Smooth muscle cell (in vitro differentiated cells): ENCODE measurements around the gene BHMT2. TPM values are rescaled to one million over a fixed set of nuclear protein-coding genes. Genes with fewer than 3 reads are reported as not detected.

Experiments used
- DNase-seq: peaks from one replicate; lab custom pipeline; 2025; ENCODE audit not compliant: unreplicated experiment; lab: John Stamatoyannopoulos, UW
- H2AFZ ChIP-seq: fragments of 200-600 bp; sonication (generic); 2 replicates; pipeline ENCODE4 v1.6.0; 2016; ENCODE audit warnings: antibody characterized with exemption, low read depth, mild to moderate bottlenecking
- H3F3A ChIP-seq: fragments of 200-600 bp; sonication (generic); 2 replicates; pipeline ENCODE4 v1.6.0; 2017; ENCODE audit warnings: antibody characterized with exemption, low read depth
- H3K27ac ChIP-seq: fragments of 200-600 bp; sonication (generic); 2 replicates; pipeline ENCODE4 v1.5.1; 2016; ENCODE audit warnings: low read depth, mild to moderate bottlenecking
- H3K27me3 ChIP-seq: fragments of 200-600 bp; sonication (generic); 2 replicates; pipeline ENCODE4 v1.6.1; 2016; ENCODE audit warnings: low read depth, mild to moderate bottlenecking
- H3K36me3 ChIP-seq: fragments of 200-600 bp; sonication (generic); 2 replicates; pipeline ENCODE4 v1.5.1; 2016; ENCODE audit warnings: low read depth
- H3K4me1 ChIP-seq: fragments of 200-600 bp; sonication (generic); 2 replicates; pipeline ENCODE4 v1.5.1; 2016; ENCODE audit warnings: low read depth
- H3K4me2 ChIP-seq: fragments of 200-600 bp; sonication (generic); 2 replicates; pipeline ENCODE4 v1.6.0; 2016; ENCODE audit warnings: mild to moderate bottlenecking
- H3K4me3 ChIP-seq: fragments of 200-600 bp; sonication (generic); 2 replicates; pipeline ENCODE4 v1.5.1; 2016; ENCODE audit warnings: mild to moderate bottlenecking
- H3K79me2 ChIP-seq: fragments of 200-600 bp; sonication (generic); 2 replicates; pipeline ENCODE4 v1.6.0; 2016; ENCODE audit warnings: low read depth, mild to moderate bottlenecking
- H3K9ac ChIP-seq: fragments of 200-600 bp; sonication (generic); 2 replicates; pipeline ENCODE4 v1.6.0; 2016; ENCODE audit warnings: low read depth
- H3K9me3 ChIP-seq: fragments of 200-600 bp; sonication (generic); replicated peaks from 2 replicates; pipeline ENCODE4 v1.5.1; 2016; ENCODE audit warnings: low read depth
- H4K20me1 ChIP-seq: fragments of 200-600 bp; sonication (generic); 2 replicates; pipeline ENCODE4 v1.6.0; 2016; ENCODE audit warnings: low read depth
- WGBS: methylation state at CpG from one replicate; pipeline ENCODE4 v1.1.7; 2016; ENCODE audit warnings: low lambda C conversion rate; 5-methylcytosine and 5-hydroxymethylcytosine counted together
- polyA plus RNA-seq: library from polyadenylated mRNA; unstranded; fragments of >200 nt; fragmentation: Nextera tagmentation; extraction: Ambion mirVana; gene quantifications from 2 replicates; pipeline ENCODE4 v1.2.1, GENCODE V29; 2016
- total RNA-seq: library from RNA; depleted of rRNA; stranded (reverse); fragments of >200 nt; gene quantifications from 2 replicates; pipeline ENCODE4 v1.2.3, GENCODE V29; 2014
- TF ChIP-seq, protein P1 (sequence below): fragments of 200-600 bp; sonication (generic); IDR thresholded peaks from 2 replicates; pipeline ENCODE4 v1.5.1; 2017; ENCODE audit warnings: borderline replicate concordance, mild to moderate bottlenecking, antibody characterized with exemption; ENCODE audit not compliant: insufficient read depth, poor library complexity, severe bottlenecking

Gene BHMT2
- total and polyA plus RNA-seq, 2 experiments from 2014 or later: not detected

DNA sequence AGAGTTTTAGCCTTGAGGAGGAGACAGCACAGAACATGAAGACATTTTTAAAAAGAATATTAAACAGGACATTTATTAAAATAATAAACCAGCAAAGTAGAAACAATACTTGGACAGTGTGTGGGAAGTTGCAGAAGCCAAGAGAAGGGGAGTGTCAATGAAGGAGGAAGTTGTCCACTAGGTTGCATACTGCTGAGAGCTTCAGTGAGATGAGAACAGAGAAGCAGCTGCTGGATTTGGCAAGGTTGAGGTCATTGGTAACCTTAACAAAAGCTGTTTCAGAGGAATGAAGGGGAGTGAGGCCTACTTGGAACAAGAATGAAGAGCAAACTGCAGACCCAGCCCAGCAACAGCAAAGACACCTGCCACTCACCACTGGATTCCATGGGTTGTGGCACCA lies 53.4 kb downstream of the BHMT2 start:
- peaks cover 33% of the 10 kb centered on the region for H3K27me3 ChIP-seq
- H3K4me2 ChIP-seq: no peak overlapping the region
- TF ChIP-seq, protein P1, sequence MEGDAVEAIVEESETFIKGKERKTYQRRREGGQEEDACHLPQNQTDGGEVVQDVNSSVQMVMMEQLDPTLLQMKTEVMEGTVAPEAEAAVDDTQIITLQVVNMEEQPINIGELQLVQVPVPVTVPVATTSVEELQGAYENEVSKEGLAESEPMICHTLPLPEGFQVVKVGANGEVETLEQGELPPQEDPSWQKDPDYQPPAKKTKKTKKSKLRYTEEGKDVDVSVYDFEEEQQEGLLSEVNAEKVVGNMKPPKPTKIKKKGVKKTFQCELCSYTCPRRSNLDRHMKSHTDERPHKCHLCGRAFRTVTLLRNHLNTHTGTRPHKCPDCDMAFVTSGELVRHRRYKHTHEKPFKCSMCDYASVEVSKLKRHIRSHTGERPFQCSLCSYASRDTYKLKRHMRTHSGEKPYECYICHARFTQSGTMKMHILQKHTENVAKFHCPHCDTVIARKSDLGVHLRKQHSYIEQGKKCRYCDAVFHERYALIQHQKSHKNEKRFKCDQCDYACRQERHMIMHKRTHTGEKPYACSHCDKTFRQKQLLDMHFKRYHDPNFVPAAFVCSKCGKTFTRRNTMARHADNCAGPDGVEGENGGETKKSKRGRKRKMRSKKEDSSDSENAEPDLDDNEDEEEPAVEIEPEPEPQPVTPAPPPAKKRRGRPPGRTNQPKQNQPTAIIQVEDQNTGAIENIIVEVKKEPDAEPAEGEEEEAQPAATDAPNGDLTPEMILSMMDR: no peak
- H3K9me3 ChIP-seq: no peaks in the 10 kb centered on the region
- H3K9ac ChIP-seq: no peak overlapping the region
- DNase-seq: no peak
- H3K79me2 ChIP-seq: no peaks in the 10 kb centered on the region
- H3F3A ChIP-seq: no peaks in the 10 kb centered on the region
- no peak overlapping the region for H3K4me3 ChIP-seq
- H2AFZ ChIP-seq: no peak overlapping the region
- no peaks in the 10 kb centered on the region for H3K36me3 ChIP-seq
- H4K20me1 ChIP-seq: no peaks in the 10 kb centered on the region
- no peak overlapping the region for H3K27ac ChIP-seq
- H3K4me1 ChIP-seq: no peaks in the 10 kb centered on the region

DNA sequence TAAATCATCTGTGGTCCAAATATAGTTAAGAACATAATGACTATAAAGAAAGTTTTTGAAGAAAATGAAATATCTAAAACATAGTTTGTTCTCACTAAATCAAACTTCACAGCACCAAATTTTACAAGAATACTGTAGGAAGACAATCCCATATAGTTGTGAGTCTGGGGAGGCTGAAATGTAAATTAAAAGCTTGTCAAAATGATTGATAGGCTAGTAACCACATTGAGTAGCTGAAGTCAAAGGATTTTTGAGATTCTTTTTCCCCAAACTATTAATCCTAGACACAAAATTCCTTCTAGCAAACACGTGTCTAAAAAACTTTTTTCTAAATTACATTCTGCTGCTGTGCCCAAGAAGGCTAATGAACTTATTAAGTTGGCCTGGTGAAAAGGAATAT lies 55.0 kb downstream of the BHMT2 start:
- 61% methylated on average over 1 of the region's 1 CpG for WGBS
- TF ChIP-seq, protein P1: no peak
- DNase-seq: no peak

DNA sequence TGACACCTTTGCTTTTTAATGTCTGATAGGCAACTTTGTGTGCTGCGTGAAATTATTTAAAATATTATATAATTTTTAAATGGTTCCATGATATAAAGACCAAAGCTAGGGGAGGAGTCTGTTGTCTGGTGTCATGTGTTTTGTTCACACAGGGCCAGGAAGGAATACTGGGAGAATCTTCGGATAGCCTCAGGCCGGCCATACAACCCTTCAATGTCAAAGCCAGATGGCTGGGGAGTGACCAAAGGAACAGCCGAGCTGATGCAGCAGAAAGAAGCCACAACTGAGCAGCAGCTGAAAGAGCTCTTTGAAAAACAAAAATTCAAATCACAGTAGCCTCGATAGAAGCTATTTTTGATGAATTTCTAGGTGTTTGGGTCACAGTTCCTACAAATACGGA lies 61.2 kb downstream of the BHMT2 start:
- Histone ChIP-seq H3K27me3 (peaks cover 14% of the 10 kb centered on the region), H2AFZ (no peak overlapping the region), H3K36me3 (no peaks in the 10 kb centered on the region), H3K4me2 (no peak overlapping the region), H4K20me1 (no peaks in the 10 kb centered on the region), H3K9ac (no peak overlapping the region), H3K9me3 (no peaks in the 10 kb centered on the region), H3F3A (no peaks in the 10 kb centered on the region), H3K79me2 (no peaks in the 10 kb centered on the region), H3K4me1 (no peaks in the 10 kb centered on the region), H3K27ac (no peak overlapping the region), H3K4me3 (no peak overlapping the region)
- WGBS: 61% methylated on average over 6 of the region's 6 CpGs
- TF ChIP-seq, protein P1: no peak
- DNase-seq: no peak

More for the DNA sequence above, 55.0 kb downstream of the BHMT2 start:
- H2AFZ ChIP-seq: no peak overlapping the region
- H3F3A ChIP-seq: no peaks in the 10 kb centered on the region
- H3K4me2 ChIP-seq: no peak overlapping the region
- no peaks in the 10 kb centered on the region for H4K20me1 ChIP-seq
- no peaks in the 10 kb centered on the region for H3K4me1 ChIP-seq
- no peak overlapping the region for H3K27ac ChIP-seq
- no peaks in the 10 kb centered on the region for H3K9me3 ChIP-seq
- H3K79me2 ChIP-seq: no peaks in the 10 kb centered on the region
- H3K9ac ChIP-seq: no peak overlapping the region
- no peak overlapping the region for H3K4me3 ChIP-seq
- H3K36me3 ChIP-seq: no peaks in the 10 kb centered on the region
- peaks cover 26% of the 10 kb centered on the region for H3K27me3 ChIP-seq

DNA sequence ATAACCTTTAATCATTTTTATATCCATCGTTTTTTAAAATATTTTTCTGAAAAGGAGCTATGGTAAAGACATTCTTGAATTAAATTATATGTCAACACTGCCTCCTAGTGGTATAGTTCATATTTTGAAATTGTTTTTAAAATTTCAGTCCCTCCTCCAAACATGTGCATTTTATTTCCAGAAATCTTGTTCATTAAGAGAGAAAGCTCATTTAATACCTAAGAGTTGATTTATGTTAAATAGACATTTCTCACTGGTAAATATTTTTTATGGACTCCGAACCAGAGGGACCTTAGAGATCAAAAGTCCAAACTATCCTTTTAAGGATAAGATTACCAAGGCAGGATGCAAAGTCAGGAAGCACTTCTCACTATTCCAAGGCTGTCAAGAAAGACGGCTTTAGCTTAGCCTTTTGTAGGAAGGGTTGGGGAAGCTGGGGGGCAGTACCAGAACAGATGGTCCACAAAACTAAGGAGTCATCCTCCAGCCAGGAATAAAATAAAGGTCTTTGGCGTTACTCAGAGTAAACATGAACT lies 63.6 kb downstream of the BHMT2 start:
- Histone ChIP-seq H3F3A (no peaks in the 10 kb centered on the region), H3K79me2 (no peaks in the 10 kb centered on the region), H3K36me3 (no peaks in the 10 kb centered on the region), H3K4me2 (peak overlapping the region; percentile 78), H4K20me1 (no peaks in the 10 kb centered on the region), H2AFZ (peak overlapping the region; percentile 62), H3K4me3 (peak overlapping the region; percentile 43), H3K9me3 (no peaks in the 10 kb centered on the region), H3K9ac (no peak overlapping the region), H3K27ac (no peak overlapping the region), H3K27me3 (peaks cover 10% of the 10 kb centered on the region), H3K4me1 (no peaks in the 10 kb centered on the region)
- WGBS: 21% methylated on average over 4 of the region's 4 CpGs
- DNase-seq: no peak
- TF ChIP-seq, protein P1: peak; percentile 51
